ENCODE measurements around the gene CHORDC1.

DNA sequence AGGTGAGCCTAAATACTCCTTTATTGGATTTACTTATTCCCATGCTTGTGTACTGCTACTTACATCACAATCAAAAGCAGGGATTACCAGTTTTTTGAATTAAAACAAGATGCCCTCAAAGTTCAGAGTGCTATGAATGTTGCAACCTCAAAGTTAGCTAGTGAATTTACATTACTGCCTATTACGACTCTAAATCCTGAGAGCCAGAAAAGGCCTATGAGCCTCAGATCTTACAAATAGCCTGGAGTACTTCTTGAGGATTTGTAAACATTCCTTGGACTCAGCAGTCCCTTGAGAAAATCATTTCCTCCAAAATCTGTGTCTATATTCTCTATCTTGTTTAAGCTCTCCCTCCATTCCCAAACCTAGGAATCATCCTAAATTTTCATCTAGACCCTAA is 25.5 kb downstream of the CHORDC1 start:
- TF ChIP-seq POLR2A (IDR thresholded peaks at IDR 0.05; ENCODE audit: low read depth, low read length) (no peak), EZH2 (IDR thresholded peaks at IDR 0.05; ENCODE audit: borderline replicate concordance, low read depth, low read length, severe bottlenecking) (no peak), POLR2AphosphoS5 (IDR thresholded peaks at IDR 0.05; ENCODE audit: insufficient read depth, low read depth, low read length) (no peak), MYC (IDR thresholded peaks at IDR 0.05; ENCODE audit: low read depth, low read length) (no peak), JUN (IDR thresholded peaks at IDR 0.05; ENCODE audit: borderline replicate concordance, insufficient read depth, insufficient read length, low read depth) (no peak)
- TF ChIP-seq, protein P1, sequence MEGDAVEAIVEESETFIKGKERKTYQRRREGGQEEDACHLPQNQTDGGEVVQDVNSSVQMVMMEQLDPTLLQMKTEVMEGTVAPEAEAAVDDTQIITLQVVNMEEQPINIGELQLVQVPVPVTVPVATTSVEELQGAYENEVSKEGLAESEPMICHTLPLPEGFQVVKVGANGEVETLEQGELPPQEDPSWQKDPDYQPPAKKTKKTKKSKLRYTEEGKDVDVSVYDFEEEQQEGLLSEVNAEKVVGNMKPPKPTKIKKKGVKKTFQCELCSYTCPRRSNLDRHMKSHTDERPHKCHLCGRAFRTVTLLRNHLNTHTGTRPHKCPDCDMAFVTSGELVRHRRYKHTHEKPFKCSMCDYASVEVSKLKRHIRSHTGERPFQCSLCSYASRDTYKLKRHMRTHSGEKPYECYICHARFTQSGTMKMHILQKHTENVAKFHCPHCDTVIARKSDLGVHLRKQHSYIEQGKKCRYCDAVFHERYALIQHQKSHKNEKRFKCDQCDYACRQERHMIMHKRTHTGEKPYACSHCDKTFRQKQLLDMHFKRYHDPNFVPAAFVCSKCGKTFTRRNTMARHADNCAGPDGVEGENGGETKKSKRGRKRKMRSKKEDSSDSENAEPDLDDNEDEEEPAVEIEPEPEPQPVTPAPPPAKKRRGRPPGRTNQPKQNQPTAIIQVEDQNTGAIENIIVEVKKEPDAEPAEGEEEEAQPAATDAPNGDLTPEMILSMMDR (IDR thresholded peaks at IDR 0.05; ENCODE audit: extremely low read depth in 1 of 2, insufficient read depth in 1 of 2, low read depth in 1 of 2, low read length in 2 of 2), result no peak
- TF ChIP-seq, protein P2, sequence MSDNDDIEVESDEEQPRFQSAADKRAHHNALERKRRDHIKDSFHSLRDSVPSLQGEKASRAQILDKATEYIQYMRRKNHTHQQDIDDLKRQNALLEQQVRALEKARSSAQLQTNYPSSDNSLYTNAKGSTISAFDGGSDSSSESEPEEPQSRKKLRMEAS (IDR thresholded peaks at IDR 0.05; ENCODE audit: insufficient read depth, insufficient read length), result no peak

Measured in endothelial cell of umbilical vein (primary cell).